Progenitor cell of endocrine pancreas (in vitro differentiated cells): ENCODE data around the gene SARM1. TPM values are rescaled to one million over a fixed set of nuclear protein-coding genes. Genes with fewer than 3 reads are reported as not detected.
A peak's percentile ranks its signal among the peaks of the same experiment; 100 is the strongest.

ENCODE experiments used
- DNase-seq: peaks from one replicate; pipeline ENCODE4 v3.0.0; 2021; ENCODE audit warnings: low spot score; ENCODE audit not compliant: unreplicated experiment
- H3K27ac Mint-ChIP-seq: 2 replicates; pipeline ENCODE4 v1.8.0; 2021; ENCODE audit warnings: mild to moderate bottlenecking, moderate library complexity, mixed read lengths
- H3K27me3 Mint-ChIP-seq: 2 replicates; pipeline ENCODE4 v1.8.0; 2021; ENCODE audit warnings: mixed read lengths
- H3K36me3 Mint-ChIP-seq: 2 replicates; pipeline ENCODE4 v1.8.0; 2022; ENCODE audit warnings: mixed read lengths; ENCODE audit not compliant: insufficient read depth
- H3K4me1 Mint-ChIP-seq: 2 replicates; pipeline ENCODE4 v1.8.0; 2021; ENCODE audit warnings: low read depth, mixed read lengths
- H3K4me3 Mint-ChIP-seq: 2 replicates; pipeline ENCODE4 v1.8.0; 2021; ENCODE audit warnings: low read depth, mild to moderate bottlenecking, moderate library complexity, mixed read lengths
- H3K9me3 Mint-ChIP-seq: 2 replicates; pipeline ENCODE4 v1.8.0; 2021; ENCODE audit warnings: low read depth, mixed read lengths
- CTCF ChIP-seq: fragments of 200-600 bp; sonication (generic); IDR thresholded peaks from one replicate; pipeline ENCODE4 v1.5.0; 2021; ENCODE audit warnings: antibody characterized with exemption, mild to moderate bottlenecking; ENCODE audit not compliant: unreplicated experiment
- total RNA-seq: library from RNA; stranded (reverse); gene quantifications from 2 replicates; pipeline ENCODE4 v1.2.1, GENCODE V29; 2021

The SARM1 gene
- total RNA-seq, 1 donor from 2014 or later: 20.0 TPM

GRCh38 chr17:28368915-28369683, 2.4 kb upstream of the SARM1 start:
- Mint-ChIP-seq H3K27me3 (peaks cover 15% of the 10 kb centered on the region), H3K36me3 (no peaks in the 10 kb centered on the region), H3K9me3 (no peaks in the 10 kb centered on the region), H3K4me1 (peaks cover 33% of the 10 kb centered on the region), H3K27ac (peak overlapping the region; percentile 96), H3K4me3 (peak overlapping the region; percentile 64)
- no peak for TF ChIP-seq CTCF
- DNase-seq: no peak

- Mint-ChIP-seq H3K36me3 (no peaks in the 10 kb centered on the region), H3K27me3 (peaks cover 15% of the 10 kb centered on the region), H3K4me3 (peak overlapping the region; percentile 64), H3K4me1 (peaks cover 33% of the 10 kb centered on the region), H3K9me3 (no peaks in the 10 kb centered on the region), H3K27ac (peak overlapping the region; percentile 96)
- no peak for TF ChIP-seq CTCF
- no peak for DNase-seq
These were observed 1.8 kb upstream of the SARM1 start for GRCh38 chr17:28369684-28370034.

- Mint-ChIP-seq H3K27ac (peak within 1 kb of the TSS; percentile 96), H3K4me3 (peak within 1 kb of the TSS; percentile 69), H3K4me1 (peaks cover 33% of the 10 kb centered on the region), H3K36me3 (no peaks in the 10 kb centered on the region), H3K9me3 (no peaks in the 10 kb centered on the region), H3K27me3 (peaks cover 18% of the 10 kb centered on the region)
- no peak for TF ChIP-seq CTCF
- peak; percentile 54 for DNase-seq
These were observed 1.3 kb upstream of the SARM1 start, which contains the start of gene VTN for GRCh38 chr17:28370035-28370743. Gene VTN, minus strand, starts transcription at chr17:28370307. Its CDS starts 104 bp downstream, at chr17:28370203.

- Mint-ChIP-seq H3K9me3 (no peaks in the 10 kb centered on the region), H3K27me3 (peaks cover 18% of the 10 kb centered on the region), H3K4me1 (peaks cover 33% of the 10 kb centered on the region), H3K27ac (peak overlapping the region; percentile 96), H3K4me3 (peak overlapping the region; percentile 69), H3K36me3 (no peaks in the 10 kb centered on the region)
- no peak for TF ChIP-seq CTCF
- no peak for DNase-seq
These were observed 770 bp upstream of the SARM1 start for GRCh38 chr17:28370744-28371103.

- Mint-ChIP-seq H3K9me3 (no peaks in the 10 kb centered on the region), H3K27me3 (peaks cover 18% of the 10 kb centered on the region), H3K4me3 (peak overlapping the region; percentile 64), H3K4me1 (peaks cover 32% of the 10 kb centered on the region), H3K36me3 (no peaks in the 10 kb centered on the region), H3K27ac (peak overlapping the region; percentile 56)
- DNase-seq: no peak
- TF ChIP-seq CTCF: no peak
These were observed 880 bp downstream of the SARM1 start for GRCh38 chr17:28372203-28372944.
